HG02885 (cell line): ENCODE measurements around the gene IFI35.
"Not testable (repeated sequence)": the region's sequence is repeated elsewhere in the genome, so short reads cannot be mapped to it uniquely, and the experiment has no call there.

Experiments used
- ATAC-seq: cut with Tn5 transposase; IDR thresholded peaks from one replicate; pipeline ENCODE4 v1.9.1; 2021; ENCODE audit warnings: mild to moderate bottlenecking; ENCODE audit not compliant: unreplicated experiment, poor library complexity

IFI35 gene

DNA sequence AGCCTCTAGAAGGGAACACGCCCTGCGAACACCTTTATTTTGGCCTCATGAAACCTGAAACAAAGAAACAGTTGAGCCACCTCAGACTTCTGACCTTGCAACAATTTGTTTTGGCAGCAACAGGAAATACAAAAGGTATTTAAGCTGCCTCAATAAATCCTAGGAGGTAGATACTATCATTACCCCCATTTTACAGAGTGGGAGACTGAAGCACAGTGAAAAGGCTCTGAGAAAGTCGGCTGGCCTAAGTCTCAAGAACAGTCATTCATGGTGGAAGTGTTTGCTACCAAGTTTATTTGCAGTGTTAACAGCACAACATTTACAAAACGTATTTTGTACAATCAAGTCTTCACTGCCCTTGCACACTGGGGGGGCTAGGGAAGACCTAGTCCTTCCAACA, 37.4 kb downstream of the IFI35 start:
- ATAC-seq, result no peak

DNA sequence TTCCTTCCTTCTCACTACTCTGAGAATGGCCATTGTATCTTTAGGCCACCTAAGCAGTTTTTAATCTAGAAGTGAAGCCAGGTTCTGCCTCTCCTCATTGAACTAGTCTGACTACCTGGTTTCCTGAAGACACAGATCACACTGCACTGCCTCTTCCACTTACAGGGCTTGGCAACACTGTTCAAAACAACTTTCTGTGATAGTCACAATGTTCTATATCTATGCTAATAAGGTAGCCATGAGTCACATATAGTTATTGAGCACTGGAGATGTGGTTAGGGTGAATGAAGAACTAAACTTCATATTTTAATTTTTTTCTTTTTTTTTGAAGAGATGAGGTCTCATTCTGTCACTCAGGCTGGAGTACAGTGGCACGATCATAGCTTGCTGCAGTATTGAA, 45.4 kb downstream of the IFI35 start:
- ATAC-seq, result no peak

DNA sequence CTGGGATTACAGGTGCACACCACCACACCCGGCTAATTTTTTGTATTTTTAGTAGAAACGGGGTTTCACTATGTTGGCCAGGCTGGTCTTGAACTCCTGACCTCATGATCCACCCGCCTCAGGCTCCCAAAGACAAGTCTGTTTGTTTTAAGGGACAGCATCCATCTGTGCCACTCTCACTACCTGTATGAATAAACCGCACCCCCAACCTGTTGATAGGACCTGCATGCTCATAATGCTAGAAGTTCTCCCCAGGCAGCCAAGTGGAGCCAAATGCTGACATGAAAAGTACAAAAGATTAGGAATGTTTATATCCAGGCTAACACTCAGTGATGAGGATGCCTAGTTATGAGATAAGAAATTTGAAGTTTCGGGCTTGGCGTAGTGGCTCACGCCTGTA, 46.4 kb downstream of the IFI35 start:
- ATAC-seq, result not testable (repeated sequence)

DNA sequence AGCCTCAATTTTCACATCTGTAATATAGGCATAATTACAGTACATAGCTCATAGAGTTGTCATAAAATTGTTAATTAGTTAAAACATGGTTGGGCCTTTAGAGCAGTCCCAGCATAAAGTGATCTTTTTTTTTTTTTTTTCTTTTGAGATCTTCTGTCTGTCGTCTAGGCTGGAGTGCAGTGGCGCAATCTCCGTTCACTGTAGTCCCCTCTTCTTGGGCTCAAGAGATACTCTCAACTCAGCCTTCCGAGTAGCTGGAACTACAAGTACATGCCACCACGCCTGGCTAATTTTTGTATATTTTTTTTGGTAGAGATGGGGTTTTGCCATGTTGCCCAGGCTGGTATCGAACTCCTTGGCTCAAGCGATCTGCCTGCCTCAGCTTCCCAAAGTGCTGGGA, 49.5 kb downstream of the IFI35 start:
- no peak for ATAC-seq

DNA sequence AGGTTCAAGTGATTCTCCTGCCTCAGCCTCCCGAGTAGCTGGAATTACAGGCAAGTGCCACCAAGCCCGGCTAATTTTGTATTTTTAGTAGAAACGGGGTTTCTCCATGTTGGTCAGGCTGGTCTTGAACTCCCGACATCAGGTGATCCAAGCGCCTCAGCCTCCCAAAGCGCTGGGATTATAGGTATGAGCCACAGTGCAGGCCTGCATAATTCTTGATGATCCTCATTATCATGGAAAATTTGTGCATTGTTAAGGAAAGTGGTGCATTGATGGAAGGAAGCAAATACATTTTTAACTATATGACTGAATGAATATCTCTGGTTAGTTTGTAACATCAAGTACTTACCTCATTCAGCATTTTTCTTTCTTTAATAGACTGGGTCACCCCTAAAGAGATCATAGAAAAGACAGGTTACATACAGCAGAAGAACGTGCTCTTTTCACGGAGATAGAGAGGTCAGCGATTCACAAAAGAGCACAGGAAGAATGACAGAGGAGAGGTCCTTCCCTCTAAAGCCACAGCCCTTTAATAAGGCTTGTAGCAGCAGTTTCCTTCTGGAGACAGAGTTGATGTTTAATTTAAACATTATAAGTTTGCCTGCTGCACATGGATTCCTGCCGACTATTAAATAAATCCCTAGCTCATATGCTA, 56.5 kb downstream of the IFI35 start:
- ATAC-seq, result no peak
